GM21423 (cell line): ENCODE results near the gene CDH13.

Source experiments
- ATAC-seq: cut with Tn5 transposase; IDR thresholded peaks from one replicate; pipeline ENCODE4 v1.9.1; 2021; ENCODE audit warnings: mild to moderate bottlenecking, moderate library complexity; ENCODE audit not compliant: unreplicated experiment

CDH13 gene

GRCh38 chr16:82735673-82736091 is 108.9 kb downstream of the CDH13 start:
- ATAC-seq = no peak

GRCh38 chr16:82736224-82736623 is 109.5 kb downstream of the CDH13 start:
- ATAC-seq = no peak

GRCh38 chr16:82738699-82739098 is 111.9 kb downstream of the CDH13 start:
- ATAC-seq = no peak

GRCh38 chr16:82741073-82741615 is 114.4 kb downstream of the CDH13 start:
- ATAC-seq = no peak

- no peak for ATAC-seq
Observed at GRCh38 chr16:82744958-82745357, 118.2 kb downstream of the CDH13 start.

- no peak for ATAC-seq
Observed at GRCh38 chr16:82748026-82748425, 121.3 kb downstream of the CDH13 start.

- no peak for ATAC-seq
Observed at GRCh38 chr16:82750068-82750467, 123.3 kb downstream of the CDH13 start.

- no peak for ATAC-seq
Observed at GRCh38 chr16:82751020-82751419, 124.3 kb downstream of the CDH13 start.

- ATAC-seq = no peak
Observed at GRCh38 chr16:82752172-82752571, 125.4 kb downstream of the CDH13 start.

- ATAC-seq = no peak
Observed at GRCh38 chr16:82753821-82754220, 127.1 kb downstream of the CDH13 start.

- ATAC-seq = no peak
Observed at GRCh38 chr16:82754716-82755513, 128.1 kb downstream of the CDH13 start.

GRCh38 chr16:82755570-82756282 is 129.0 kb downstream of the CDH13 start:
- ATAC-seq = no peak

GRCh38 chr16:82756283-82756599 is 129.5 kb downstream of the CDH13 start:
- no peak for ATAC-seq

- no peak for ATAC-seq
Observed at GRCh38 chr16:82758406-82758805, 131.6 kb downstream of the CDH13 start.

- ATAC-seq = no peak
Observed at GRCh38 chr16:82758904-82759303, 132.1 kb downstream of the CDH13 start.

- ATAC-seq = no peak
Observed at GRCh38 chr16:82761236-82761635, 134.5 kb downstream of the CDH13 start.

- no peak for ATAC-seq
Observed at GRCh38 chr16:82761858-82762257, 135.1 kb downstream of the CDH13 start.

- no peak for ATAC-seq
Observed at GRCh38 chr16:82763371-82763770, 136.6 kb downstream of the CDH13 start.

GRCh38 chr16:82767198-82767597 is 140.4 kb downstream of the CDH13 start:
- no peak for ATAC-seq

GRCh38 chr16:82767808-82768207 is 141.0 kb downstream of the CDH13 start:
- ATAC-seq = no peak

GRCh38 chr16:82769845-82770244 is 143.1 kb downstream of the CDH13 start:
- ATAC-seq = no peak

GRCh38 chr16:82772215-82772614 is 145.4 kb downstream of the CDH13 start:
- ATAC-seq = no peak
